ENCODE data around the gene AKR1C2.
A peak's percentile ranks its signal among the peaks of the same experiment; 100 is the strongest.
"Not testable (repeated sequence)": the region's sequence is repeated elsewhere in the genome, so short reads cannot be mapped to it uniquely, and the experiment has no call there.

Gene AKR1C2

DNA sequence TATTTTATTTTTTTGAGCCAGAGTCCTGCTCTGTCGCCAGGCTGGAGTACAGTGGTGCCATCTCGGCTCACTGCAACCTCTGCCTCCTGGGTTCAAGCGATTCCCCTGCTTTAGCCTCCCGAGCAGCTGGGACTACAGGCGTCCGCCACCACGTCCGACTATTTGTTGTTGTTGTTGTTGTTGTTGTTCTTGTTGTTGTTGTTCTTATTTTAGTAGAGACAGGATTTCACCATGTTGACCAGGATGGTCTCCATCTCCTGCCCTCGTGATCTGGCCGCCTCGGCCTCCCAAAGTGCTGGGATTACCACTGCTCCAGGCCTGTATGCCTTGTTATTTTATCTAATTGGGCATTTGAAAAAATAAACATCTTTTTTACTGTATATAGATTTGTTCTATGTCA is 42.1 kb downstream of the AKR1C2 start:
- DNase-seq: not testable (repeated sequence)

DNA sequence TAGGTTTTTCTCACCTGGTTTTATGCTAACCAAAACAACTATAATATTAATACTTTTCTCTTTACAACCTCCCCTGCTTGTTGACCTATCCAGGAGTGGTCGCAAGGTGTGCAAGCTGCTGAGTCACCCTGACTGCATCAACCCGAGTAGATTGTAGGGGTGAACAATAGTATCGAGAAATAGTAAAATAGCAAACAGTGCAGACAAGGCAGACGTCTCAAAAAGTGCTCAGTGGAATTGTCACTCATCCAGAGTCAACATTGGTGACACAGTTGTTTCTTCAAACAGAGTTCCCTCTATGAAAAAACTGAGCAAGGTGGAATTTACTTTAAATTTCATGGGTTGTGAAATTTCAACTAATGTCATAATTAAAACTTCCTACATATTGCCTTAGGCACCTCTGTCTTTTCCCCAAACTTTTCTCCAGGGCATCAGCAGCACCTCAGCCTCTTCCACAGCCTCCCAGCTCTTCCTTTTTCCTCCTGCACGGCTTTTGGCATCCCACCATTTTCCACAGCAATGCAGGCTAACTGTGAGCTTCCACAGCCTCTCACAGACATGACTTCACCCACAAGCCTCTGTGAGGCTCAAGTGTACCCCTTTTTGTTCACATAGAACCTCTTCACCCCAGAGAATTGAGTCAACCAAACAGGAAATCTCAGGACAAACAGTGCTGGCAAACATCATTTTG is 46.6 kb downstream of the AKR1C2 start:
- DNase-seq: not testable (repeated sequence)

DNA sequence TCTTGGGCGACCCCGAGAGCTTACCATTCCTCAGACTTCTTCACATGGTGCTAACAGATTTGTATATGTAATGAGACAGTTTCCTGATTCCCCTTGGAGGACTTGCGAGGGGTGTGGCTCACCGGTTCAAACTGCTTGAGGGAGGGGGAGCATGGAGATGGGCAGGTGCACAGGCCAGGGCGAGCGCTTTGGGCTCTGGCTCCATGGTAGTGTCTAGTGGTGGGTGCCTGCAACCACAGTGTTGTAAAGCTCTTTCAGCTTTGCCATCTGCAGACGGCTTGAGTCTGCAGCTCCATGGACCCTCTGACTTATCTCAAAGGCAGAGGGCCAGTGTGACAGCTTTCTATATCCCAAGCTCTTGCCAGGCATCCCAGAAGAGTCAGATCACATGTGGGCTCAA is 47.6 kb downstream of the AKR1C2 start:
- not testable (repeated sequence) for DNase-seq

DNA sequence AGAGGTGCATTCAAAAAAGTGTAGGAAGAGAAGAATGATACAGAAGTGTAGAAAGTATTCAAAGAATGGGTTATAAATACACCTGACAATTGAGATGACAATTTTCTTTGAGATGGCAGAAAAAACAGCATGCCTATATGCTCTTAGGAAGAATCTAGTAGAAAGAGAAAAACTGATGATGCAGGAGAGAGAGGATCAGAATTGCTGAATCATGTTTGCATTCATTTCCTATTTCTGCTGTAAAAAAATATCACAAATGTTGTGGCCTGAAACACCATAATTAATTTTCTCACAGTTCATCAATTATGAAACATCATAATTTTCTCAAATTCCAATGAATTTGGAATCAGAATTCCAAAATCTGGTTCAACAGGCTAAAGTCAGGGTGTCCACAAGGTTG is 50.3 kb downstream of the AKR1C2 start:
- no peak for DNase-seq

DNA sequence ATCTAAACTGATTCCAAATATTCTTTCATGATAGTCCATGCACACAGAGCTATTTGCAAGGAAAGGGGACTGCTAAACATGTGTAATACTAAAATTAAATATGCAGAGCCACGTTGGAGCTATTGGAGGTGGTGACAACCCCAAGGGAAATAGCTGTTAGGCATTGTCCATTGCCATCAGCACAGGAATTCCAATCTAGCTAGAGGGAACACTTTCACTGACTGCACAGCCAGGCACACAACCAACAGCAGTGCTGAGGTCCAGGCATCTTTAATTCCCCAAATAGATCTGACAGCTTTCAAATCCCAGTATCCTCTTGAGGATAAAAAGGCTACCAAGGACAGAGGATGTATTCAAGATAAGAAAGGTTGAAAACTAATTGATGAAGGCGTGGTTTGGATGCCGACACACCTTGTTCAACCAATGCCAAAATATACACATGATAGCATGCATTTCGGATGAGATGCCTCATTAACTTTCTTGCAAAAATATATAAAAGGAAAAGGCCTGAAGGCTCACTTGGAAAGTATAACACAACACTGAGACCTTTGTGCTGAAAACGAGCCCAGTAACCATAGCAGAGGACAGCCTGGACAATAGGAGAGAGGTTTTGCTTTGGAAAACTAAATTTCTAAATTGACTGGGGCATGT is 52.0 kb downstream of the AKR1C2 start:
- not testable (repeated sequence) for DNase-seq

DNA sequence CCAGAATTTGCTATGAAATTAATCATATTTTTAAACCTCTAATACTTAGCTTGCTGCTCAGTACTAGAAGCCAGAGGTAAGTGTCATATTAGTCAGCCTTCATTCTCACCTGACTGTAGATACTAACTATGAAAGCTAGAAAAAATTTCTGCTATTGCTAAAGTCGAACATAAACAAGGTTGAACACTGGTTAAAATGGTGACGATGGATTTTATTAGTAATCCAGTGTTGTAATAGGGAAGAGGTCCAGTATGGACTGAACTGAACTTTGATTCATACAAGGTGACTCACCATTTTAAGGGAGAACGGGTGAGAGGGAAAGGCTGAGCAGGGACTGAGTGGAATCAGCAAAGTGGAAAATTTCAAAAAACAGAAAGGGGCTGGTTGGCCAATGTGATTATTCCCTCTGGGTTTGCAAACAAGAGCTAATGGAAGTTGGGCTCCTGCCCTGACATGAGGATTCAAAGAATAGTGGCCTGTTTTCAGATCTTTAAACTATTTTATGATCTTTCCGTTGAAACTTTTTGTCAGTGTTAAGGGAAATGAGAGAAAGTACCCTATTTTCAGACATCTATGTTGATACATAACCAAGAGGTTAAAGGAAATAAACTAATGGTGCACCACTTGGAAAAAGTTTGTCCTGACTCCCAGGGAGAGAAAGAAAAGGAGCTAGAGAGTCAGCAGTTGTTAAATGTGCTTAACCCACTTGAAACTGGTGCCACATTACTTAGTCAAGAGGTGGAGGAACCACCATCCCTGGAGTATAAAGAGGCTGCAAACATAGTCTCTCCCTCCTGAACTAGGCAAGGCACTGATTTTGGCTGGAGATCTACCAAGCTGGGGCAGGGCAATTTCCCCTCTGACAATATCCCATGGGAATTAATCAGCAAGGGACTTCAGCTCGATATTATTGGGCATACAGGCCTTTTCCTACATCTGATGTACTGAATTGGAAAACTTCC is 55.7 kb downstream of the AKR1C2 start:
- DNase-seq: peak in 5 of 51 donors; percentile 2 to 47 (median 4)

DNA sequence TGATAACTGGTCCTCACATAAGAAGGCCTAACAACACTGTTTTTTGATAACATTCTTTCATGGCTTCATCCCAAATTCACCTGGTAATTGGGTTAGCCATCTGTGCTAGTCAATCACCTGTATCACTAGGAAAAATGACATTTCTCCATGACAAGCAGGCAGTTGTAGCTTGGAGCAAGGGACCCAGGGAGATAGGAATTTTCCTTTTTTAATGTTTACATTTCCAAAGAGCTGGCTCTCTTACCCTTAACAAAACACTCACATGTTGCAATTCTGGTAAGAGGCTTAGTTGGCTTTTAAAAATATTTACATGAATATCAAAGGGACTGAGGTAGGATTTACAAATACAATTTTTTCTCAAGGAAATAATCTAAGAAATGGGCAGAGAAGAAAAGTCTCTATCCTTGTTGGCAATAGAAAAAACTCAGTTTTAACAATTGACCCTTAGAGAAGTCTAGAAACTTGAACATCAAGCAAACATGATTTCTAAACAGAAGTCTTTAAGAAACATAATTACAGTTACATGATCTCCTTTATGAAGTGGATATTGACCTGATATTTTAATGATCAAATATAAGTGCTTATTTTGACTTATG is 56.5 kb downstream of the AKR1C2 start:
- no peak for DNase-seq

DNA sequence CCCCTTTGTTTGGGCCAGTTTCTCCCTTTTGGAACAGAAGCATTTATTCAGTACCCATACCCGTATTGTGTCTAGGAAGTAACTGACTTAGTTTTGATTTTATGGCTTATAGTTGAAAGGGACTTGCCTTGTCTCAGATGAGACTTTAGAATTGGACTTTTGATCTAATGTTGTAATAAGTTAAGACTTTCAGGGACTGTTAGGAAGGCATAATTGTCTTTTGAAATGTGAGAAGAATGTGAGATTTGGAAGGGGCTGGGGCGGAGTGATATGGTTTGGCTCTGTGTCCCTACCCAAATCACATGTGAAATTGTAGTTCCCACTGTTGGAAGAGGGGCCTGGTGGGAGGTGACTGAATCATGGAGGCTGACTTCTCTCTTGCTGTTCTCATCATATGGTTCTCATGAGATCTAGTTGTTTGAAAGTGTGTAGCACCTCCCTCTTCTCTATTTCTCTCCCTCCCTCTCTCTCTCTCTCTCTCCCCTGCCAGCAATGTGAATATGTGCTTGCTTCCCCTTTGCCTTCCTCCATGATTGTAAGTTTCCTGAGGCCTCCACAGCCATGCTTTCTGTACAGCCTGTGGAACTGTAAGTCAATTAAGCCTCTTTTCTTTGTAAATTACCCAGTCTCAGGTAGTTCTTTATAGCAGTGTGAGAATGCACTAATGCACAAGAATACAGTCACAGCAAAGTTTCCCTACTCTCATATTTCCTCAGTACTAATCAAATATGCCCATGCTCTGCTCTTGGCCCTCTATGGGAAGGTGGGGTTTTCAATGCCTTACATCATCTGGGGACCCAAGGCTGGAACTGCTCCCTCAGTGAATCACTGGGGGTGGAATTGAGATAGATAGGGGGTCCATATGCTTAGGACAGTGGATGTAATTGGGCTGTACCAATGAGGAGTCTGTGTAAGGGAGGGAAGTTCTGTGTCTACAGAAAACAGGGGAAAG is 57.6 kb downstream of the AKR1C2 start:
- no peak for DNase-seq

DNA sequence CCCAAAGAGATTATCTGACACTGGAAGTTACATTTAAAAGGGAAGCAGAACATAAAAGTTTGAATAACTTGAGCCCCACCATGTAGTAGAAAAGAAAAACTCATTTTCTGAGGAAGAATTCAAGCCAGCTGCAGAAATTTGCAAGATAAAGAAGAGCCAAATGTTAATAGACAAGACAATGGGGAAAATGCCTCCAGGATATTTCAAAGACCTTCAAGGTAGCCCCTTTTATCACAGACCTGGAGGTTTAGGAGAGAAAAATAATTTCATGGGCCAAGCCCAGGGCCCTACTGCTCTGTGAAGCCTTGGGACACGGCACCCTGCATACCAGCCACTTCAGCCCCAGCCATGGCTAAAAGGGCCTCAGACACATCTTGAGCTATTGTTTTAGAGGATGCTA is 58.8 kb downstream of the AKR1C2 start:
- no peak for DNase-seq

DNA sequence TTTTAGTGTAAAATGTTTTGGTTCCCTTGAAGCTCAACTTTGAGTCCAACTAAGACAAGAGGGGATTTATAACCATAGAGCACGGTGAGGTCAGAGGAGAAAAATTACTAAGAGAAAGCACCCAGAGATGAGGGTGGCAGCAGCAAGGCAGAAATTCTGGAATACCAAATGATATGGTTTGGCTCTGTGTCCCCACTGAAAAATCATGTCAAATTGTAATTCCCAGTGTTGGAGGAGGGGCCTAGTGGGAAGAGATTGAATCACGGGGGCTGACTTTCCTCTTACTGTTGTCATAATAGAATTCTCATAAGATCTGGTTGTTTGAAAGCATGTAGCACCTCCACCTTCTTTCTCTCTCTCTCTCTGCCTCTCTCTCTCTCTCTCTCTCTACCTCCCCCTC is 59.8 kb downstream of the AKR1C2 start:
- no peak for DNase-seq

DNA sequence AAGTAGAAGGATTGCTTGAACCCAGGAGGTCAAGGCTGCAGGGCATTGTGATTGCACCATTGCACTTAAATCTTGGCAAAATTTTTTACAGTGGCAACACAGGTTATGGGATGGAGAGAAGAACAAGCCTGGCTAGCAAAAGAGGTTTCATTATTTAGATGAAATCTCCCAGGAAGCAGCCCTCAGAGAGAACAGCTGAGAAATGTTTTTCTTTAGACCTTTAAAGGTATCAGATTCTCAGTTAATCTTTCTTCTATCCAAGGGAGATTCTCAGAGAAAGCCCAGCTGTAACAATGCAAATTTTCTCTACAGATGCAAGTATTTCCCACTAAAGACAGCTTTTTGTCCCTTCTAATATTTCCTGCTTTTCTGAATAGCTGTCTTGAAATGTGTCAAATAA is 60.2 kb downstream of the AKR1C2 start:
- not testable (repeated sequence) for DNase-seq

DNA sequence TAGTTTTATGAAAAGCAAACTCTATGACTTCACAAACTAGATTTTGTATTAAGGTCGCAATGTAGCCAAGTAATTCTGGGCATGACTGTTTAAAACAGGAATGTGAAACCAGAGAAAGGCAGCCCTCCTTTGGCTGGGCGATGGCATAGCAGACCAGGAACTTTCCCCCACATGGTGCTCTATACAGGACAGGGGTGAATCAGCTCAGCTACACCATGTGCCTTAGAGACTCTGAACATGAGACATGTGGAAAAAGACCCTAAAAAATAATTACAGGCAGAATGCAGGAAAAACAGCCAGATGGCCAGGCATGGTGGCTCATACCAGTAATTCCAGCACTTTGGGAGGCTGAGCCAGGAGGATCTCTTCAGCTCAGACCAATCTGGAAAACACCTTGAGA is 60.7 kb downstream of the AKR1C2 start:
- DNase-seq: not testable (repeated sequence)

DNA sequence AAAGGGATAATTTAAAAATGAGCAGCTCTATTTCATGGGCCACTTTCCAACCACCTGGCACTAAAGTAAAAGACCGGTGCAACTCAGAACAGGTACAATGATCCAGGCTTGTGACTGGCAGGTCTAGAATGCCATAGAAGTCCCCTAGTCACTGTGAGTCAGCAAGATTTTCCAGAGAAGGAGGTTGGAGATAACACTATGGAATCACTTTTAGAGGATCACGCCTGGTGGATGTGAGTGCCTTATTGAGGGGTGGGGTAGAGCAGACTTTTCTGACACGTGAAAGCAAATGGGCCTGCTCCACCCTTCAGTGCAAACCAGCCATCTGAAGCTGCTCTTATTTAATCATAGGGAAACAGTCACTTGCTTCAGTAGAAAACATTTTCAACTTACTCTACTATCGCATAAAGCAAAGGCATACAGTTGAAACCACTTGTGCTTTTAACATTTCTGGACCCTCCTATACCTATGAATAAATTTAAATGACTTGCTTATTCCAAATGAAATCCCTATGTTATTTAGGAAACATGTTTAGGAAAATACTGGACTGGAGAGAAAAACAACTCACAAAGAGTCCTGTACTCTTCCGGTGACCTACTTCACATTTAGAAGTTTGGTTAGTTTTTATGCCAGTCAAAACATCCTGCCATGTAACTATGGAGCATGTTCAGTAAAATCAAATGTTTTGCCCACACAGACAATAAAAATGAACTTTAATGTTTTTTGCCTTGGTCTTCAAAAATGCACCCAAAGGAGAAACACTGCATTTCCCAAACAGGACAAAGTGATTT is 61.9 kb downstream of the AKR1C2 start:
- no peak for DNase-seq

DNA sequence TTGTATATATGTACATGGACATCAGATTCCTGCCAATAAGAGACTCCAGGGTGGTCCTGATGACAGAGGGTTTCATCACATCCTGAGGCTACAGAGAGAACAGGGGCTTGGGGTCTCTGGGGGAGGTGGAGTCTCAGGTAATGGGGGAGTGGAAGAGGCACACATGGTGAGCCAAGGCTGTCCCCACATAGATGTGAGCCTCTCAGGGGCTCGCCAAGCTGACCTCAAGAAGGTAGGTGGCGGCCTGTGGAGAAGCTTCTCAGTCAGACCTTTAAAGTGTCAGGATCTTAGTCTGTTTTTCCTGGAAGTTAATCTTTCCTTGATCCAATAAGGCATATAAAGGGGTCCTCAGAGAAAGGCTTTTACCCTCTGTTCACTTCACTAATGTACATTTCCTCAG is 62.7 kb downstream of the AKR1C2 start:
- DNase-seq: not testable (repeated sequence)

DNA sequence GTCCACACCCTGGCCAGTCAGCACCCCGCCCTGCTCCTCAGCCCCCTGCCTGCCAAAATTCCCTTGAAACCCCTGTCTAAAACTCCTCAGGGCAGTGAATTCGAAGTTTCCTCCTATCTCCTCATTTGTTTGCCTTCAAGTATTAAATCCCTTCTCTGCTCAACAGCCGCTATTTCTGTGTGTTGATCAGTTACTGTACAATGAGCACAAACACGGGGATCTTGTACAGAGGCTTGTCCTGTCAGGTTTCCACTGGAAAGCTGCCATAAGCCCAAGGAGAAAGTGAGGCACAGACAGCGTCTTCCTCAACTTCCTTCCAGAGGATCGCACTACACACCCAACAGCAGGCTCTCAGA is 63.6 kb downstream of the AKR1C2 start:
- not testable (repeated sequence) for DNase-seq

DNA sequence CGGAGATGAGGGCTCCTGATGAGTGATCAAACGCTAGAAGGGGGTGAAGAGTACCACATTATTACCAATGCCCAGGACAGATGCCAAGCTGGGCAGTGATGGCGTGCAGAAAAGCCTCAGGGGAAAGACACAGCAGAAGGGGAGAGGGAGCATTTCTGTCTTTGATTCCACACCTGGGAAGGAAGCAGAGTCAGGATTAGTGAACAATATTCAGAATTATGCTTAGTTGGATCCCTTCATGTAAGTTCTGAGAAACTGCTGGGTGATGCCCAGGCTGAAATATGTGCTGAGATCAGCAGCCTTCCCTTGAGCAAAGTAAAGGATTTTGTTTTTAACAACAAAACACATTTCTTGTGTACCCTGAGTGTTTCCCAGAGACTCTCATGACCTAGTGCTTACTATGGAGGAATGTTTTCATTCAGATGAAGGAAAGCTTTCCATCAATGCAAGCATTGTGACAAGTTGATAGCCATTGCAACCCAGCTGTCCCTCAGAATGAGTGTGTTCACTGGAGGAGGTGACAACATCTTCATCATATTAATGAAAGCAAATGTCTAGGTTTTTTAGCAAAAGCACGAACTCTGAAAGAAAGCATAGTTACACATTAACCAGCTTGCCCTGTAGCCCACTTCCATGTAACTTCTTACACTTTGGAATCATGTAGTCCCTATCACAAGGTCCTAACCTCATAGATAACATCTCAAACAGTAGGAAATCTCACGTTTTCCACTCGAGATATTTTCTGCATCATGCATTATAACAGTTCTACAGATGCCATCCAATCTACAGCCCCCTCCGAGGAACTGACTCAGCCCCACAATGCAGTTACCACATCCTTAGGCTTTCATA is 64.2 kb downstream of the AKR1C2 start:
- DNase-seq: no peak
